GM21786 (cell line): ENCODE results near the gene DLGAP1.

Experiments used
- ATAC-seq: cut with Tn5 transposase; IDR thresholded peaks from one replicate; pipeline ENCODE4 v1.9.1; 2021; ENCODE audit not compliant: unreplicated experiment

Gene DLGAP1

DNA sequence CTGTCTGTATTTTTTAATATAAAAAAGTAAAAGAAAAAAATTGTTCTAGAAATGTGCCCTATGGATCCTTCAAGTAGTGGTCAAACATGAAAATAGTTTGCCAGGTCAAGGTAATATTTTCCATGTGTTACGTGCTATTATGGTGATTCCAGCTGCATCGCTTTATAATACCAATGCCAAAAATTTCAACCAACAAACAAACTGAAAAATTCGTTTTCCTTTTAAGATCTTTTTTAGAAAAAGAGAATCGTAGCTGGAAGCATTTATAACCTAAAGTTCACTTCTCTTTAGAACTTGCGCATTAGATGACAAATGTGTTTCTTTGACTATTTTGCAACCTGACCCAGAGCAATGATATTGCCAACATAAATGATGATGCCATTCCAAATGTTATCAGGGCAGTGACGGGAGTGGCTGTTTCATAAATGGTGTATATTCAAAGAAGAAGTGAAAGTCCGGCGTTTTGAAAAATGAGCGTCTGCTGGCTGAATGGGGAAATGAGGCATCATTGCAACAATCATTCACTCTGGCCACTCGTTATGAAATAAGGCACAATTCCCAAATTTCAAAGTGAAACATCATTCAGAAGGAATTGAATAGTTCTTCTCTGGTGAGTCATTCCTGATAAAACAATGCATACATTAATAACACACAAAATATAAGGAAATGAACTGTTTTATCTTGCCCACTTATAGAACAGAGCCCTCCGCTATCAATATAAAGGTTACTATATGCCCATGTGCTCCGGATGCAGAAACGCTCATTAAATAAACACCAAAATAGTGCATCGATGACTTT, 707.7 kb downstream of the DLGAP1 start:
- ATAC-seq, result no peak

DNA sequence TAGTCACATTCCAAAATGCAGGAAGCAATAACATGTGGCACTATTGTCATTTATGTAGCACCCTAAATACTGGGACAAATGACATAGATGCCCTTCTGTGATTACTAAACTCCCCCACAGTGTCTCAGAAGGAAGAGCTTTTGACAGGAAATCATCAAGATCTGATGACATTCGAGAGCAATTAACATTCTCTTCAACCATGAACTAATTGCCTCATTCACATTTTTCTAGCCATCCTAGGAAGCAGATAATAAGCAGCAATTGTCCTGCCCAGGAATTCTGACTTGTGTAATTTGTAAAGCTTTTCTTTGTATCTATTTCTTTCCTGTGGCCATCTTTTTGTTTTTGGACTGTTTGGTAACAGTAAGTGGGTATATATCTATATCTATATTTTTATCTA, 712.6 kb downstream of the DLGAP1 start:
- ATAC-seq, result no peak

DNA sequence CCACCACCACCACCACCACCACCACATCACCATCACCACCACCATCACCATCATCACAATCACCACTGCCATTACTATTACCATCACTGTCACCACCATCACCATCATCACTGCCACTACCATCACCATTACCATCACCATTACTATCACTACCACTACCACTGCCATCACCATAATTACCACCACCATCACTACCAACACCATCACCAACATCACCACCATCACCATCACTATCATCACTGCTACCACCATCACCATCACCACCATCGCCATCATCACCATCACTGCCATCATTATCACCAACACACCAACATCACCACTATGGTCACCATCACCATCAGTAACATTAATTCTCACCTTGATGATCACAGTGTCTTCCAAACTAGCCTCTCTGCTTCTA, 713.8 kb downstream of the DLGAP1 start:
- no peak for ATAC-seq

DNA sequence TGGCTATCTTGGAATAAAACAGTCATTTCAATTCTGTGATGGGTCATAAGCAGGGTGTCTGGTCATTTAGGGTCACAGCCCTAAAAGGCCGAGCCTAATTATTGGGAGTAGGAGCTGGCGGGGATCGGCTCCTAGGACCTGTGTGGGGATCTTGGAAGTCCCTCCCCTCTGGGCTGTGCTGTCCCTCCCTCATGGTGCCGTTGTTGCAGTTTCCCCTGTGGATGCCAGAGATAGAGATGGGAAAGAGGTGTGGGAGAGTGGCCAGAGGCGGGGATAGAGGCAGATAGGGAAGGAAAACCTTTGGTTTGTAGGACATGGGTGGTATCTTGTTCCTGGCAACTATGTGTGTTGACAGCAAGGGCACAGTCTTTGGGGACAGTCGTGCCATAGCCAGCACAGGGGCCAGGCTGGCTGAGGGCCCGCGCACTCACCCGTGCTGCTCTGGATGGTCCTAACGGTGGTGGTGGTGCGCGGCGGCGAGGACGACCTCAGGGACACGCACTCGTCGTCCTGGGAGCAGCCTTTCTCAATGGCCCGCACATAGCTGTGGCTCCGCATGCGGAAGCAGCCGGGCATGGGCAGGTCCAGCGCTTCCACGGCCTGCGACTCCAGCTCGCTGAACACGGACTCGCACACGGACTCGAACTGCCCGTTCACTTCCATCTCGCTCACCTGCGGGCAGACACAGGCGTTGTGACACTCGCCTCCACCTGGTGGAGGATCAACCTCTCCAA, 726.2 kb downstream of the DLGAP1 start:
- no peak for ATAC-seq

DNA sequence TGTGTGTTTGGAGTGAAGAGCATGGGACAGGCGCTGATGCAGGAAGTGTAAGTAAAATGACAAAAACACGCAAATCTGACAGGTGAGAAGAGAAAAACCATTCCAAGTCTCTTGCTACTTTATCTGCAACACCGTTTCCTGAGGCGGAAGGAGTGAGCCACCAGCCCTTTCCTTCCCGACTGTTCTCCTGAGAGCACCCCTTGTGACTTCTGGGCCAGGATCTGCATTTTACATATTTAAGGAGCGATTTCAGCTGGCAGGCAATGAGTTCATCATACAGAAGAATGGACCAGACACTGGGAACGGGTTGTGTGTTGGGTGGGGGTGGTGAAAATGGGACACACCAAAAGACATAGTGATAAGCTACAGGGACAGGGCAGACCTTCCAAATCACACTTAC, 727.8 kb downstream of the DLGAP1 start:
- no peak for ATAC-seq

DNA sequence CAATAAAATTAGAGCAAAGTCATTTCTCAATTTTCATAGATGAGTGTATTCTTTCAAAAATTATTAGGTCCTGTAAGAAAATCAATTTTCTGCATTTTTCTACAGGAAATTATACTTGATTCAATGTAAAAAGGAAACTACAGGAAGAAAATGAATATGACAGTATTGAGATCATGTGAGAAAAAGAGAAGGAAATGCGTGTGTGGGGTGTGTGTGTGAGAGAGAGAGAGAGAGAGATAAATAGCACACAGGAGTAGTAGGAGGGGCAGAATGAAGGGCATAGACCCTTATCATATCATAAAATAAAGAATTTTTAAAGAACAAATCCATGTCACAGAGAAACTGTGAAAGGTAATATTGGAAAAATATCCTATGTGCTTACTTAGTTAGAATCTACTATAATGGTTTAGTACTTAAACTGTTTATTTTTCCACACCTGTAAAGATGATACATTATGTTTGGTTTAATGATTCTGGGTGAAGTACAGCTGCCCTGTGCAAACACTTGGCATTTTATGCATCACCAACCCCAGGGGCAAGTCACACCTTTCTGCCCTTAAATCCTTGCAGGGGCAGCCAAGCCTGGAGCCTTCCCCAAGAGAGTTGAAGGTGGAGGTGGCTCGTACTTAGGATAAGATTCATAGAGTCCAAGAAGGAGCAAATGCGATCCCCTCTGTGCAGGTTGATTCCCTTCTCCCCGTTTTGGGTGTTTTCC, 728.7 kb downstream of the DLGAP1 start:
- no peak for ATAC-seq

DNA sequence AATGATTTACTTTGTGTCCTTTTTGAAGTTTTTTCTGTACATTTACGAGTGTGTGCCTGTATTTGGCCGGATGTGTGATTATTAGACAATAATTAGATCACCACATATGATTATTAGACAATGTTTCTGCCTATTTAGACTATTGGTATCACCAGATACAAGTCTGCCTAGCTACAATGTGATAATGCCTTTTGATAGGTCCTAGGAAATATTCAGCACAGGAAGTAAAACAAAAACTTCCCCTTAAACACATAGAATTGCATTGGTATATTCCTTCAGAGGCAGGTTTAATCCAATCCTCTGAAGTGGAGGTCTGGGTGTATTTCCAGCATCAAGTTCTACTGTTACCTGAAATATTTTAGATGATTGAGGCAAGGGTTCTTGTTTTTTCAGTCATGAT, 730.0 kb downstream of the DLGAP1 start:
- no peak for ATAC-seq

DNA sequence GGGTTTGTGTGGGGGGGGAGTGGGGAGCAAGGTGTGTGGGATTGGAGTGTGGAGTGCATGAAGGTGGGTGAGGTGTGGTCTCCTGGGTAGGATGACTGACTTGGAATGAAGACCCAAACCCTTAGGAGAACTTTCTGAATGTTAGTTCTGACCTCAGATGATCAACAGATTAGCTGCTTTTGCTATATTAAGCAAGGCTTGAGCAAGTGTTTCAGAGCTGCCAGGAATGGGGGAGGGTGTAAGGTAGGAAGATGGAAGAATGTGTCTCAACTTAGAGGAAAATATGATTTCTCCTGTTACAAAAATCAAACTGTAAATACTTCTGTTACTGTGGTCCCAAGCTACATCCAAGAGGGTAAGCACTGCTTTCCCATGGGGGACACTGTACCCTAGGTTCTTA, 731.6 kb downstream of the DLGAP1 start:
- ATAC-seq, result no peak

DNA sequence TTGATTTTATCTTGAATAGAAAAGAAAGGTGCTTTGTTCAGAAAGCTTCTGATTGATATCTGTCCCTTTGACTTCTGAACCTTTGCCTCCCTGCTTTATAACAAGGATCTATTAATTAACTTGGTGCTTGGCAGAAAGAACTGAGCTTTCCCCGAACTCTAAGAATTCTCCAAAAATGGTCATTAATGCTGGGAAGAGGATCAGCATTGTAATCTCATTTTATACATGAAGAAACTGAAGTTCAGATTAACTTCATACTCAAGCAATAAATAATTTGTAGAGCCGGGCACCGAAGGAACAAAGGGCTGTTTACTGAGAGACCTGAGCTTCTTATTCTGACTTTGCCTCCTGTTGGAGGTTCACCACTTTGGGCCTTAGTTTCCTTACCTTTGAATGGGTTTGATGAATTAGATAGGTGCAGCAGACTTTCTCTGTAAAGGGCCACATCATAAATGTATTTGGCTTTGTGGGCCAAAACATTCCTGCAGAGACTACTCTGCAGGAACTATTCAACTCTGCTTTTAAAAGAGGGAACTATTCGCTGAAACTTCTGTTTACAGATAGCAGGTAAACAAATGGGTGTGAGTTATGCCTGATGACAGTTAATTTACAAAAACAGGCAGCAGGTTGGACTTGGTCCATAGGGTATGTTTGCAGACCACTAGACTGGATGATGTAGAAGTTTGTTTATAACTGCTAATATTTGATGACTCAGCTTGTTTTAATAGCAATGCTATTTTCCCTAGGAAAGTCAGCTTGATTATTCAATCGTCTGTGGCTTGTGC, 732.3 kb downstream of the DLGAP1 start:
- no peak for ATAC-seq

DNA sequence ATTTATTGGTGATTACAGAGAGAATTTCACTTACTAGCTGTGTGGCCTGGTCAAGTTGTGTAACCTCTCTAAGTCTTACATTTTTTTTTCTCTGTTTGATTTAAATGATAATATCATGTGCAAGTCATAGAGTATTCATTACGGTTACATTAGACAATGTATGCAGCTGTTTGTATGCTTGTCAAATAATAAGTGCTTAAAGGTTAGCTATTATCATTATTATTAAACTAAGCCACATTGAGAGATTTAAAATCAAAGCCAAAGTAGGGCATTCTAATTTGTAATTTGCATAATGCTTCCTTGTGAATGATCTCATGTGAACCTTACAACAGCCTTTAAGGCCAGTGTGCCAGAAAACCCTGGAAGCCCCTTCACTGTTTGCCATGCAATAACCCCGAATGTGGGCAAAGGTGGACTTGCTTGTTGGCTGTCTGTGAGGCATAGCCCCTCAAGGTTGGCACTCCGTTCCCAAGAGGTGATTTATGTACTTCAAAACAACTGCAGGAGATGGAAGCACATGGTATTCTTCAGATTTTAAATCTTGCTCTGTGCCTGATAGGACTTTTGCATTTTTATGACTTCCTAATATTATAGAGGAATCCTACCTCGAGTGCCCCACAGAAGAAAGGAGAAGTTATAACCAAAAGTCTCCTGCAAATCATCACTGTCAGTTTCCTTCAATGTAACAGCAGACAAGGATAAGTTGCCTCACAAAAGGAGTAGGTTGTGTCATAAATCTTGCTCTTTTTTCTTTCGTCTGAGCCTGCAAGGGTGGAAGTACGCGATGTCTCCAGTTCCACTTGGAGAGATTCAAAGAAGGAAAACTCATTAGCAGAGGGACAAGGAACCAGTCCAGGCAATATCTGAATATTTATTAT, 733.1 kb downstream of the DLGAP1 start:
- no peak for ATAC-seq

DNA sequence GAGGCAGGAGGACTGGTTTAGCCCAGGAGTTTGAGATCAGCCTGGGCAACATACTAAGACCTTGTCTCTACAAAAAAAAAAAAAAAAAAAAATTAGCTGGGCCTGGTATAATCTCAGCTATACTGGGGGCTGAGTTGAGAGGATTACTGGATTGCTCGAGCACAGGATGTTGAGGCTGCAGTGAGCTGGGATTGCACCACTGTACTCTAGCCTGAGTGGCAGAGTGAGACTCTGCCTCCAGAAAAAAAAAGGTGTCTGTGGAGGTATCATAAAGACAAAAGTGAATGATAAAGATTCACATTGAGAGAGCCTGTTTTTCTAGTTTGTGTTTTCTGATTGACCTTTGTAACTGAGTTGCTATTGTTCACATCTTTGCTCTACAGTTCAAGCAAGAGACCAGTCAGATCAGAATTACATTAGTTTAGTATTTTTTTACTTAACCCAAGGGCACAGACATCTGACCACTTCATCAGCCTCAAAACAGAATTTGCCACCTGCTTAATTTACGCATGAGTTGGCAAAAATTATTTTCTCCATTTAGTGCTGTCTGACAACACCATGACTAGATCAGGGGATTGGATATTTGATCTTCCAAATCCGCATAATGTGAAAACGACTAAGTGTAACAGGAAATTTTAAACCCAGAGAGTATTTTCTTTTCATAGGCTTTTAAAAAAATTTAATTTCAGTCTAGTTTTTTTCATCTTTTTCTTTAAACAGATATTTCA, 734.1 kb downstream of the DLGAP1 start:
- no peak for ATAC-seq

DNA sequence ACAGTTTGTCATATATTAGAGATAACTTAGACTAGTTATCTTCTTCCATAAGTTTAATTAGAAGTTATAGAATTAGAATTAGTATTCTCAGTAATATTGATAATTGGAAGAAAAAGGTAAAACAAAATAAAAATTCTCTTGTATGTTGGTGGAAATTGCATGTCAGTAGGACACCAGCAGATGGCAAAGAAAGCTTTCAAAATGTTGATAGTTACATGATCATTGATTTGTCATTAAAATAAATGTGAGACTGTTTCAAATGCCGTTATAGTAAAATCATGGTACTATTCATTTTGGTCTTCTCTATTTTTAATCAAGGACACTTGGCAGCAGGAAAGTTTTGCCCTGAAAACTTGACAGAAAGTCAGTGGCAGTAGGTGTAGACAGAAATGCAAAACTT, 734.9 kb downstream of the DLGAP1 start:
- no peak for ATAC-seq

DNA sequence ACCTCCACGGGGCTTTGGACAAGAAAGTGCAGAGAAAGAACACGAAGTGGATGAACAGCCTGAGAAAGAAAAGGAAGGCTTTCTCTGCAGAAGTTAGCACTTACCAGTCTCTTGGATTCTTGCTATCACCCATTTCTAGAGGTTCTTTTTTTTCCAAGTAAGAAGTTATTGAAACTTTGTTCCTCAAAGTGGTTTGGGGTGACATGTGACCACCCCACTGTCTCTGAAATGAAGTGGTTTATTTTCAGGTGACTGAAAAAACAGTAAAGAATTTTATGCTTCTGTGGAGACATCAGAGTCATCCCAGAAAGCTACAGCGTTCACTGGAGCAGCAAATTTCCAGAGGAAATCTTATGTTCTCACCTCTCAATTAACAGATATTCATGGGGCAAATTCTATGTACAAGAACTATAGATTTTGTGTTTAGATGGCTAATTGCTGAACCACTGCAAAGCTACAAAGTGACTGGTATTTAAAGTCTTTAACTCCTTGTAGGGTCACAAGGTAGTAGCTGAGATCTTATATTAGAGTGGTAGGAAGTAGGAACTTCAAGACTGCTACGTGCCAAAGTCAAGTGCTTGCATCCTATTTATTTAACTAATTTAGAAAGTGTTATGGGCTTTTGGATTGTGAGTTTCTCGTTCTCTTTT, 737.6 kb downstream of the DLGAP1 start:
- no peak for ATAC-seq

DNA sequence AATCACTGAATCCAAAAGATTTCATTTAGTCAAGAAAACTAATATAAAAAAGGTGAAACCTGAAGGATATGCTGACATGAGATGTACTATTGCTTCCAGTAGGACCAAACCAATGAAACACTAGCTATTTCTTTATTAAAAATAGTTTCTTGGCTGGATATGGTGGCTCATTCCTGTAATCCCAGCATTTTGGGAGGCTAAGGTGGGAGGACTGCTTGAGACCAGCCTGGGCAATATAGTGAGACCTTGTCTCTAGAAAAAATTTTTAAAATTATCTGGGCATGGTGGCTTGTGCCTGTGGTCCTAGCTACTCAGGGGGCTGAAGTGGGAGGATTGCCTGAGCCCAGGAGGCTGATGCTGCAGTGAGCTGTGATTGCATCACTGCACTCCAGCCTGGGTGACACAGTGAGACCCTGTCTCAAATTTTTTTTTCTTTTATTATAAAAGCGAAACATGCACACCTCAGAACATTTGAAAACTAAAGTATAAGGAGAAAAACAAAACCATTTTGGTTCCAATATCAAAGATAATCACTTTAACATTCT, 738.9 kb downstream of the DLGAP1 start:
- no peak for ATAC-seq

DNA sequence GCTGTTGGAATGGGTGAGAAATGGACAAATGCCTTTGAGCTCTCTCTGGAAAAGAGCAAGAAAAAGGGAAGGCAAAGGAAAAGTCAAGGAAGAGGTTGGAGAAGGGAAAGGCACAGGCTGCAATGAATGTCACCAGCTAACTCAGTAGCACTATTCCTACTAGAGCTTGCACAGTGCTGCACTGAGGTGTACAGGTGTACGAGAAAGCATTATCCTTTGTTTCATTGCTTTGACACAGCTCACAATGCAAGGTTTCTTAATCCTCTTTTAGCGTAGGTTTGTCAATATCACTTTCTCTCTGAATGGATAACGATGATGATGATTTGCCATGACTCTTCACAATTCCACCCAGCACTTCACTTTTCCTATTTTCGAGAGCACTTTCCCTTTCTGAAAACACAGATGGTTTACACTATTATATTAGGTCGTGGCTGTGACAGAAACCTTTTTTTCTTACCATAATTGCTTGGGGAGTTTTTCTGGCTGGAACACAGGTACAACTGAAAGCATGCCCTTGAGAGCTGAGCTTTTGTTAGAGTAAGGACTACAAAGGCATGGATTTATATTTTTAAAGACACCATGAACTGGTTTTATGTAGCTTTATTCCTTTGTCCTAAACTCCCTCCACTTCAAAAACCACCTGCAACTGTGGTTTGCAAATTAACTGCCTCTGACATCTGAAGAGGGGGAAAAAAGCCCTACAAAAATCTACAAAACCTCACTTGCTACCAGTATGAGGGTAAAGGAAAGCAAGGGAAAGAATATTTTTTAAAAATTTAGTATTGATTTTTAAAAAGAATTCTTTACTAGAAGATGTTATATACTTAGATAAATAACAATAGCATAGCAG, 739.7 kb downstream of the DLGAP1 start:
- ATAC-seq, result no peak

DNA sequence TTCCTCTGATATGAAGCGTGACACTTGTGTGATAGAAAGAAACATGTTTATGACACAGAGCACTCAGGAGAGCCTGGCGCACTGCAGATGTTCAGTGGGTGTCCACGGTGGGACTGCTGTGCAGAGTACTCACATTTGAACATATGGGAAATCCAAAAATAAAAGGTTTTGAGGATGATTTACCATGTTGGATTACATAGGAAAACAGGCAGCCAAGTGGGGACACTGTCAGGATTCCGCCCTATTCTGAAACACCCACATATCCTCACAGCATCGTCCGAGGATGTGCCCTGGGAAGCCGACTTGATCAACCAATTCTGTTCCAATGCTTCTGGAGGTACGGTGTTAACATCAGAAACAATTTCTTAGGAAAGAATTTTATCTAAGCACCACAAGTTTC, 741.4 kb downstream of the DLGAP1 start:
- ATAC-seq, result no peak

DNA sequence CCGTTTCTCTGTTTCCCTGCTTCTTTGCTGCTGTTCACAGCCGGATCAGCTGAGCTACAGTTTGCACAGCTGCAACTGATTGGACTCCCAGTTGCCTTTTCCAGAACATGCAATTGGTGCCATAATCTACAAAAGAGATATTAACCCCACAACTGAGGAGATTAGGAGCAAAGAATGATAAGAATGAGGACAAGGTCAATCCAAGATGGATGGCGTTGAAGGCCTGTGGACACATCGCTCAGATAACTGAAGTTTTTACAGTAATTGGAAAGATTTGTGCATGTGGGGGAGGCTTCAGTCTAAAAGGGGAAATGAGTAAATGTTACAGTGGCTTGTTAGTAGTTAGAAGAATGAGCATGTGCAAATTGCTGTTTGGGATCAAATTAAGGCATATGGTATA, 741.9 kb downstream of the DLGAP1 start:
- no peak for ATAC-seq

DNA sequence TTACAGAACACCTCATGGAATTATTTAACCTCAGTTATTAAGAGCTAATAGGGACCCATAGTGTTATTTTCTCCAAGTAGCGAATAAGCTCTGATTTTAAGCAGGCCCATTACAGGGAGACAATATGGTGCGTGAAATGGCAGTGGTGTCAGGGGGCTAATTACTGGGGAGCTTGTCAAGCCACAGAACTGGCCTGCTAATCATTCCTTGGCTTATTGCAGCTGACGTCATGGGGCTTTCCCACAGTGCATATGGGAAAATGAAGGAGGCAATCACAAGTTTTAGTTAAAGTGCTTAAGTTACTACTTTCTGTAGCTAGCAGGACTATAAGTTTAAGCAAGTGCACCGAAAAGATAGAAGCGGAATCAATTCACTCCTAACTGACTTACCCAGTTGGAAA, 742.6 kb downstream of the DLGAP1 start:
- ATAC-seq, result no peak
